ENCODE data around the gene WDR1. TPM values are rescaled to one million over a fixed set of nuclear protein-coding genes. Genes with fewer than 3 reads are reported as not detected.

The WDR1 gene
- total and polyA plus RNA-seq, 11 donors, result 76.1 to 299 (median 185) TPM

DNA sequence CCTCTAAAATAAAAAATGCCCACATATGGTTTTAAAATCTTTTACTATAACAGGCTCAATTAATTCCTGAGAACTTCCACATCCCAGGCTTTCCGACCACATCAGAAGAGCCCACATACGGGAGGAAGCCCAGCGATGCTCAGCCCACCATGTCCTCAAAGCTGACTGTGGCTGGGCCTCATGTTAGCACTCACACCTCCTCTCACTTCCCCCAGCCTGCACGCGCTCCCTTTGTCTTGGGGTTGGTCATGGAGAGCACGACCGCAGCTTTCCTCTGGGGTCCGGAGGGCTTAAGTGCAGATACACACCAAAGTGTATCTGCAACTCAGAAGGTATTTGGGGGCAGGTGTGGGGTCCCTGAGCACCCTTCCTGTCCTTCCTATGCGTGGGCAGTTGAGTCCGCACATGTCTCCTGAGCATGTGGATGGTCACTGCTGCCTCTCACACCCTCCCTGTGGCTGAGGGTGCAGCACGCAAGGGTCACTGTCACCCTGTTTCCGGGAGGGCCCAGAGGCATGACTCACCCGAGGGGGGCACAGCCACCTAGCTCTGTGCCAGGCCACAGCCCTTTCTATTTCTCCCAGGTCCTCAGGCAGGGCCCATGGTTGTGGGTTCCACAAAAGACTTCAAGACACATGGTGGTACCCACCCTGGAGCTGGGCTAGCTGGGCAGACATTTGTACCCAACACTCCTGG is 21.2 kb downstream of the WDR1 start:
- Histone ChIP-seq H3K36me3 (peaks cover 3 to 98% (median 77%) of the 10 kb centered on the region in 9 donors), H3K4me1 (peaks cover 25 to 92% (median 72%) of the 10 kb centered on the region in 12 donors), H3K9me3 (no peaks in the 10 kb centered on the region), H3K4me3 (no peak overlapping the region), H3K27ac (peak overlapping the region; percentile 42 to 98 (median 82)), H3K27me3 (no peaks in the 10 kb centered on the region)
- WGBS, 4 donors, result 77 to 92% (median 86%) methylated on average over 11 to 13 of the region's 13 CpGs
- intact Hi-C loops (cut with DNase I), result no loop called here
- peak in 2 of 5 donors; percentile 31 to 56 for DNase-seq
- no peak for ATAC-seq
- TF ChIP-seq POLR2A (IDR thresholded peaks at IDR 0.05), result no peak
- TF ChIP-seq, protein P1, sequence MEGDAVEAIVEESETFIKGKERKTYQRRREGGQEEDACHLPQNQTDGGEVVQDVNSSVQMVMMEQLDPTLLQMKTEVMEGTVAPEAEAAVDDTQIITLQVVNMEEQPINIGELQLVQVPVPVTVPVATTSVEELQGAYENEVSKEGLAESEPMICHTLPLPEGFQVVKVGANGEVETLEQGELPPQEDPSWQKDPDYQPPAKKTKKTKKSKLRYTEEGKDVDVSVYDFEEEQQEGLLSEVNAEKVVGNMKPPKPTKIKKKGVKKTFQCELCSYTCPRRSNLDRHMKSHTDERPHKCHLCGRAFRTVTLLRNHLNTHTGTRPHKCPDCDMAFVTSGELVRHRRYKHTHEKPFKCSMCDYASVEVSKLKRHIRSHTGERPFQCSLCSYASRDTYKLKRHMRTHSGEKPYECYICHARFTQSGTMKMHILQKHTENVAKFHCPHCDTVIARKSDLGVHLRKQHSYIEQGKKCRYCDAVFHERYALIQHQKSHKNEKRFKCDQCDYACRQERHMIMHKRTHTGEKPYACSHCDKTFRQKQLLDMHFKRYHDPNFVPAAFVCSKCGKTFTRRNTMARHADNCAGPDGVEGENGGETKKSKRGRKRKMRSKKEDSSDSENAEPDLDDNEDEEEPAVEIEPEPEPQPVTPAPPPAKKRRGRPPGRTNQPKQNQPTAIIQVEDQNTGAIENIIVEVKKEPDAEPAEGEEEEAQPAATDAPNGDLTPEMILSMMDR (IDR thresholded peaks at IDR 0.05), result no peak

DNA sequence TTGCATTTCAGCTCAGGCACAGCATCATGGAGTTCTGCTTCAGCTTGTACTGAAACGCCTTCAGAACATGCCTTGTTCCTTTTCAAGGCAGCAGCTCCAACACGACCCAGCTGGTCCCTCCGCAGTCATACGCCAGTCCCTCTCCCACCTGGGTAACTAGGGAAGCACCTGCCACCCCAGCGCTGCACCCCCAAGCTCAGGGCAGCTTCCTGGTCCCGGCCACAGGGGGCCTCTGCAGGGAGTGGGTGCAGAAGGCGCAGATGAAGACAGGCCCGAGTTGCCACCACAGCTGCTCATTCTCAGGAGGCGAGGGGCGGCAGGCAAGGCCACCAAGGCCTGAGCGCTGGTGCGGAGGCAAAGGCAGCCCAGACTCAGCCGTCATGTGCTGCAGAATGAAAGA is 21.8 kb downstream of the WDR1 start:
- no peaks in the 10 kb centered on the region for H3K9me3 ChIP-seq
- WGBS, 4 donors, result 61 to 91% (median 83%) methylated on average over 9 to 13 of the region's 13 CpGs
- DNase-seq (peak in 2 of 5 donors; percentile 25 to 58), ATAC-seq (no peak)
- H3K27ac ChIP-seq, result peak overlapping the region in 9 of 12 donors; percentile 80 to 92 (median 83)
- peaks cover 25 to 92% (median 73%) of the 10 kb centered on the region in 12 donors for H3K4me1 ChIP-seq
- no peak for TF ChIP-seq POLR2A (IDR thresholded peaks at IDR 0.05)
- TF ChIP-seq, protein P1 (IDR thresholded peaks at IDR 0.05), result no peak
- H3K4me3 ChIP-seq, result no peak overlapping the region
- H3K36me3 ChIP-seq, result peaks cover 3 to 98% (median 77%) of the 10 kb centered on the region in 9 donors
- no peaks in the 10 kb centered on the region for H3K27me3 ChIP-seq
- intact Hi-C loops (cut with DNase I), result no loop called here

DNA sequence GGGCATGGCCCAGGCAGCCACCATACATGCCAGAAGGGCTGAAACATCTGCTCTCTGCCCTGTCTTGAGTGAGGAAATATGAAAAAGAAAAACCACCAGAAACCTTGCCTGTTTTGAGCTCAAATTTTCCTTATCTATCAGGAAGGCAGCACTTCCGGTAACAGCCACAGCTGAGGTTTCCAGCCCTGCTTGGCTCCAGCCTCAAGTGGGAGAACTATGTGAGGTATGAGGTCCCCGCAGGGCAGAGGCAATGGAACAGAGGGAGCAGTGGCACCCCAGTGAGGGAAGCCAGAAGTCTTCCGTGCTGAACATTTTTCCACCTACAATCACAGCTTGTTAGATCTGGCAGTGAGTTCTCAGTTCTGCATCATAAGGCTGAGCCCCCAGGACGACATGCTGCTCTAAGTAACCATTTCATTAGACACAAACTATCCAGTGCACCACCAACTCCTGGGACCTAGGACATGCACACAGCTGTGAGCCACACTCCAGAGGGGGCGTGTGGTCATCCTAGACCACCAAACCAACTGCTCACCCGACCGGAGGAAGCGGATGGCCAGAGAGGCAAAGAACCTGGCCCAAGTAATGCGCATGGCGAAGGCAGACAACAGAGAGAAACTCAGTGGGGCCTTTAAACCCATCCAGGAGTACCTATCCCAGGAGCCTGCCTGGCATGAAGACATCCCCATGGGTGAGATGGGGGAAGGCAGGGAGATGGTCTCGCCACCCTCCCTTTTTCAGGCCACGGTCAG is 22.6 kb downstream of the WDR1 start:
- 50 to 60% (median 56%) methylated on average over 12 of the region's 12 CpGs for WGBS, 4 donors
- TF ChIP-seq, protein P1 (IDR thresholded peaks at IDR 0.05), result no peak
- no peak for TF ChIP-seq POLR2A (IDR thresholded peaks at IDR 0.05)
- no peaks in the 10 kb centered on the region for H3K27me3 ChIP-seq
- H3K27ac ChIP-seq, result peak overlapping the region; percentile 44 to 92 (median 82)
- H3K36me3 ChIP-seq, result peaks cover 3 to 98% (median 75%) of the 10 kb centered on the region in 9 donors
- peak; percentile 16 to 63 (median 44) for ATAC-seq
- no peaks in the 10 kb centered on the region for H3K9me3 ChIP-seq
- H3K4me1 ChIP-seq, result peaks cover 25 to 95% (median 80%) of the 10 kb centered on the region in 12 donors
- intact Hi-C loops (cut with DNase I), result no loop called here
- no peak overlapping the region for H3K4me3 ChIP-seq
- peak in 4 of 5 donors; percentile 62 to 69 (median 67) for DNase-seq

DNA sequence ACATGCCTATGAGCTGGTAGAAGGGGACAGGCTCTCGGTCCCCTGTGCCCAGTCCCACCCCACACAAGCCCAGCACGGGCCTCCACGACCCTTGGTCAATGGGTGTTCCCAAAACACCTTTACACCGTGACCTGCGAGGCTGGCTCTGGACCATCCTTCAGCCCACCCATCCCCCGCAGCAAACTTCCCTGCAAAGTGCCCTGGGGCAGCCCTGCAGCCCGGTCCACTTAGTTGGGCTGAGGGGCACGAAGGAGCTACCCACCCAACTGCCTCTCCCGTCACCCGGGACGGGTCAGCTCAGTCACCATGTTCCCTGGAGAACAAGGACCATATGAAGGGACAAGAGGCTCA is 23.4 kb downstream of the WDR1 start:
- Histone ChIP-seq H3K27me3 (no peaks in the 10 kb centered on the region), H3K36me3 (peaks cover 3 to 98% (median 75%) of the 10 kb centered on the region in 9 donors), H3K27ac (peak overlapping the region; percentile 44 to 92 (median 82)), H3K4me3 (no peak overlapping the region), H3K9me3 (no peaks in the 10 kb centered on the region), H3K4me1 (peaks cover 25 to 95% (median 80%) of the 10 kb centered on the region in 12 donors)
- no peak for TF ChIP-seq POLR2A (IDR thresholded peaks at IDR 0.05)
- TF ChIP-seq, protein P1 (IDR thresholded peaks at IDR 0.05), result no peak
- intact Hi-C loops (cut with DNase I), result no loop called here
- DNase-seq, result no peak
- 74 to 85% (median 75%) methylated on average over 9 to 11 of the region's 11 CpGs for WGBS, 4 donors
- no peak for ATAC-seq
